ENCODE measurements around the gene MT1M.
"Not testable (repeated sequence)": the region's sequence is repeated elsewhere in the genome, so short reads cannot be mapped to it uniquely, and the experiment has no call there.

MT1M gene

GRCh38 chr16:56674570-56674969, 42.1 kb downstream of the MT1M start:
- DNase-seq (ENCODE audit: low read depth in 3 of 3) = not testable (repeated sequence)

DNA sequence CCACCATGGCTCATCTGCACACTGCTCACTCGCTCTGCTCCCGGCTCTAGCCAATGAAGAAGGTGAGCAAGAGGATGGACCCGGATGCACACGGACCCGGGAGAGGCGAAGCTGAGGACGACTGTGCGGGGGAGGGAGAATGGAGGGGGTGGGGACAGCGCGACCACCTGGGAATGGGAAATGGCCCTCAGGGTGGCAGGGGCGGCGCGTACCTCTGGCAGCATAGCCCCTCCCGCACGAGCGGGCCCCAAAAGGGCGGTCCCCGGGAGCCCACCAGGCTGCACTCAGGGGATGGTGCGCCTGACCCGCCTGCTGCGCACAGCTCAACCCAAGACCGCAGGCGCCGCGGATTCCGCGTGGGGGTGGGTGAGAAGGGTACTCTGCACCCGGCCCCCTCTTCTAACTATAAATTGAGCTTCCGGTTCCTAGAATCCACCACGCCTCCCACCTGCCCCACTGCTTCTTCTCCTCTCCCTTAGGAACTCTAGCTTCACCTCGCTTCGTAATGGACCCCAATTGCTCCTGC, 43.3 kb downstream of the MT1M start:
- peak in 1 of 3 donors; percentile 53 for DNase-seq (ENCODE audit: low read depth in 3 of 3)

- no peak for DNase-seq (ENCODE audit: low read depth in 3 of 3)
Measured at GRCh38 chr16:56677474-56677873, 45.0 kb downstream of the MT1M start.

DNA sequence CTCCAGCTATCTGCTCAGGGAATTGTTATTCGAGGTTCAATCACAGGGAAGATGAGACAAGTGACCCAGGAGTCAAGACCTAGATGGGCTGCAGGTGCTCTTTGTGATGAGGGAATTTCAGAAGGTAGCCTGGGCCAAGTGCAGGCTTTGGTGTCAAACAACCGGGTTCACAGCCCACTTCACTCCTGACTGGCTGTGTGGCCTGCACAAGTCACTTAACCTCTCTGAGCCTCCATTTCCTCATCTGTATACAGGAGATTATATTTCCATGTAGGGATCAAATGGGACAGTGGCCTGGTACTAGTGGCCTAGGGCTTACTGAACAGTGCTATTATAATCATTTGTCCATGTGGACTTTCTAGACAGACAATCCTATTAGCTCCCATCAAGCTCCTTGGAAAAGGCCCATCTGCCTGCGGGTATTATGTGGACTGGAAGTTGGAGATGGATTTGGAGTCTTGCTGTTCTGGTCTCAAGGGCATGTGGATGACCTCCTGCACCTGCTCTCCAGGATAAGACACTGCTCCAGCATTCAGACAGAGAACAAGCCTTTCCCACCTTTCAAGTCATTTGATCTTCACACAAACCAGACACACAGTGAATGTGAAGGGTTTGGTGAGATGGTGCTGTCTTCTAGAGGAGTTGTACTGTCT, 46.7 kb downstream of the MT1M start:
- DNase-seq (ENCODE audit: low read depth in 3 of 3) = no peak

DNA sequence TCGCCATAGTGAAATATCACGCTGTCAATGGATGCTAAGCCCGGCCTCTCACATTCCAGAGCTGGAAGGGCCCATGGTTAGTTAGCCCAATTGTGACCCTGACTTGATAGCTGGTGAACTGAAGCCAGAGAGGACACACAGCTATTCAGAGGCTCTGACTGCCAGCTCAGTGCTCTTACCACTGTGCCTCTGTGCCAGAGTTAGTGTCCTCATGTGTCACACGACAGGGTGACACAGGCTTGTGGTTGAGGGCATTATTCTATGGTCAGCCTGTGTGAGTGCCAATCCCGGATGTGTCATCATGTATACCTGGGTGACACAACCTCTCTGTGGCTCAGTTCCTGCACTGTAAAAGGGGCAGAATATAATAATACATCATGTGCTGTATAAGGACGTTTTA, 47.4 kb downstream of the MT1M start:
- DNase-seq (ENCODE audit: low read depth in 3 of 3) = no peak

DNA sequence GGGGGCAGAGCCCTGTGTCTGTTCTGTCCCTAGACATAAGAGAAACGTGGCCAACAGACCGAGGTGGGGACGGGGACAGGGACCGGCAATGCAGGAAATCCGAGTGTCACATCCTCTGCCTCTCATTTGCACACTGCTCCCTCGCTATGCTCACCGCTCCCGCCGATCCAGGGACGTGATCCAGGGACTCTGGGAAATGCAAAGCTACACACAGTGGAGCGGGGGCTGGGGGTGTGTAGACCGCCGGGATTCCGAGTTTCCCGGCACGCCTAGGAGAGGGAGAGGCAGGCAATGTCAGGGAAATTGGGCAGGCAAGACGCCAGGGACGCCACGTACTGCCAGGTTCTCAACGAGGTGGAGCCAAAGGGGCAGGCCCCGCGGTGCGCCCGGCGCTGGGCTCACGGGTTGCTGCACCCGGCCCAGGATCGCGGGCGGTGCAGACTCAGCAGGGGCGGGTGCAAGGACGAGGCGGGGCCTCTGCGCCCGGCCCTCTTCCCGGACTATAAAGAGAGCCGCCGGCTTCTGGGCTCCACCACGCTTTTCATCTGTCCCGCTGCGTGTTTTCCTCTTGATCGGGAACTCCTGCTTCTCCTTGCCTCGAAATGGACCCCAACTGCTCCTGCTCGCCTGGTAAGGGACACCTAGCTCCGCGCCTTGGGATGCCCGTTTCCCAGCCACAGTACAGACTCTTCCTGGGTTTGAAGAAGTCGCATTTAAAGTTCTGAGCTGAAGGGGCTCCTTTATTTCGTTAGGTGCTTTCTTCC, 49.7 kb downstream of the MT1M start, which contains the start of gene MT1X:
TSS of gene MT1X (plus strand) at position 532 of the 764 bp plus-strand sequence. CDS start at position 603, 71 bp downstream.
- peak; percentile 80 to 89 (median 88) for DNase-seq (ENCODE audit: low read depth in 3 of 3)

DNA sequence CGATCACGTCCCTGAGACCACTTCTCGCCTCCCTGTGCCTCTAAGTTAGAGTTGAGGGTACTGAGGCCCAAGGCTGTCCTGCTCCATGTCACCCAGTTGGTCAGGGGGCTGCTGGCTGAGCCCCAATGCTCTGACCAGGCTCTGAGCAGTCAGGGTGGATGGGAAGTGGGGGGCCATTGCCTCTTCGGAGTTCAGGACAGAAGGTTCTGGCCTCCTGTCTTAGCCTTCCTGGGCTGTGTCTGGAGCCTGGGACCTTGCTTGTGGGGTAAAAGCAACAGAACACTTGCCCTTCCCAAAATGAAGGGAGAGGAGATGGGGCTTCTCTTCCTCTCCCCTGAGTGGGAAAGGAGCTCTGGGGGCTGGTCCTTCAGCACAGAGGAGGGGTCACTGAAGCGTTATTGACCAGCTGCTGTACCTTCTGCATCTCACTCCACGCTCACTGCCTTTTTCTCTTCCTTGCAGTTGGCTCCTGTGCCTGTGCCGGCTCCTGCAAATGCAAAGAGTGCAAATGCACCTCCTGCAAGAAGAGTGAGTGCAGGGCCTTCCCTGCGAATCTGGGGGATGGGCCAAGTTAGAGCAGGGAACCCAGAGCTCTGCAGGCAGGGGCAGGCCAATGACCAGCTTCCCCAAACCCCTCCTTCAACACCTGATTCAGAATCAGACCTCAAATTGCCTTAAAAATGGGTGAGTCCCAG, 50.4 kb downstream of the MT1M start:
- DNase-seq (ENCODE audit: low read depth in 3 of 3) = no peak
